Kidney (tissue), 14 donors: Measurements from ENCODE around the gene ACSF3. TPM values are rescaled to one million over a fixed set of nuclear protein-coding genes. Genes with fewer than 3 reads are reported as not detected.

Experiments used
- DNase-seq, 5 donors: peaks; one replicate each; pipeline ENCODE4 v3.0.0-alpha.2; 2013 to 2020
- FAIRE-seq: peaks from 2 replicates; lab custom pipeline; 2012; peaks lifted over from hg19 to GRCh38; lab: Jason Lieb, UNC
- H3K27ac ChIP-seq, 2 donors: one replicate each; pipeline ENCODE4 v1.7.0; 2013; ENCODE audit warnings: low read depth in 2 of 2, low read length in 2 of 2, inconsistent platforms in 1 of 2
- H3K27me3 ChIP-seq: one replicate; pipeline ENCODE4 v1.7.1; 2013; ENCODE audit warnings: low read length, inconsistent platforms; ENCODE audit not compliant: control insufficient read depth, insufficient read depth
- H3K36me3 ChIP-seq, 3 donors: one replicate each; pipeline versions ENCODE4 v1.7.0 to v1.7.1; 2013; ENCODE audit warnings: low read length in 3 of 3, control low read depth in 1 of 3, inconsistent platforms in 1 of 3; ENCODE audit not compliant: insufficient read depth in 3 of 3, control insufficient read depth in 2 of 3
- H3K4me1 ChIP-seq, 3 donors: one replicate each; pipeline versions ENCODE4 v1.7.0 to v1.7.1; 2013; ENCODE audit warnings: low read length in 3 of 3, inconsistent platforms in 1 of 3, low read depth in 1 of 3; ENCODE audit not compliant: control insufficient read depth in 2 of 3, insufficient read depth in 2 of 3
- H3K4me3 ChIP-seq, 3 donors: one replicate each; pipeline versions ENCODE4 v1.7.0 to v1.8.1; 2013; ENCODE audit warnings: low read length in 3 of 3, control low read depth in 1 of 3, inconsistent platforms in 1 of 3
- H3K9ac ChIP-seq, 3 donors: one replicate each; pipeline versions ENCODE4 v1.7.0 to v1.7.1; 2013; ENCODE audit warnings: low read length in 3 of 3, control low read depth in 1 of 3, inconsistent platforms in 1 of 3
- H3K9me3 ChIP-seq, 3 donors: one replicate each; pipeline versions ENCODE4 v1.7.0 to v1.7.1; 2013; ENCODE audit warnings: low read length in 3 of 3, control low read depth in 1 of 3, inconsistent platforms in 1 of 3; ENCODE audit not compliant: control insufficient read depth in 2 of 3, insufficient read depth in 1 of 3
- CTCF ChIP-seq: IDR thresholded peaks from 3 replicates; pipeline ENCODE4 v1.5.1; 2012; ENCODE audit warnings: mild to moderate bottlenecking, moderate library complexity, borderline replicate concordance; ENCODE audit not compliant: insufficient read depth; ENCODE audit errors: extremely low read depth
- intact Hi-C: fragments of 100-400 bp; cut with DNase I; formaldehyde crosslinking; loops from one replicate; pipeline ENCODE4 v1.11.1; 2022
- polyA plus RNA-seq: library from polyadenylated mRNA; stranded (reverse); fragments of 350-450 nt; fragmentation: Illumina TruSeq; extraction: RNeasy Lipid Tissue Mini Kit (QIAGEN cat#74804); gene quantifications from one replicate; pipeline ENCODE4 v1.2.3, GENCODE V29; 2014; ENCODE audit warnings: low read depth, low replicate concordance; ENCODE audit not compliant: insufficient read depth
- total RNA-seq: library from RNA; stranded (reverse); fragmentation: NEBNext Ultra II Directional; extraction: Animal tissue kit (Norgen Biotek cat#: 25700); gene quantifications from one replicate; pipeline ENCODE4 v1.2.1, GENCODE V29; 2021
- donor health status: control.
- donor health status: control.
- donor health status: control.
- donor health status: control.
- donor health status: control.
- donor health status: DM: yes; HTN: yes; CAD: no.
- donor health status: Normal renal cell carcinoma (clear cell type).

ACSF3 gene
- total and polyA plus RNA-seq, 2 donors from 2014 or later, result 33.2 to 39.0 TPM

- FAIRE-seq (no peak), DNase-seq (peak in 1 of 5 donors; percentile 39)
- Histone ChIP-seq H3K9ac (no peak overlapping the region), H3K4me3 (no peak overlapping the region), H3K4me1 (peaks cover 0 to 8% (median 0%) of the 10 kb centered on the region in 3 donors), H3K27me3 (no peaks in the 10 kb centered on the region), H3K9me3 (no peaks in the 10 kb centered on the region), H3K36me3 (no peaks in the 10 kb centered on the region), H3K27ac (no peak overlapping the region)
- intact Hi-C loops, result no loop called here
- TF ChIP-seq CTCF, result no peak
These were observed 95.8 kb downstream of the ACSF3 start for GRCh38 chr16:89189358-89190025.

GRCh38 chr16:89190150-89190958 lies 96.7 kb downstream of the ACSF3 start:
- H3K36me3 ChIP-seq, result no peaks in the 10 kb centered on the region
- intact Hi-C loops, result no loop called here
- DNase-seq, result peak in 2 of 5 donors; percentile 48 to 66
- H3K4me1 ChIP-seq, result peaks cover 0 to 8% (median 0%) of the 10 kb centered on the region in 3 donors
- no peak overlapping the region for H3K9ac ChIP-seq
- TF ChIP-seq CTCF, result no peak
- H3K27ac ChIP-seq, result no peak overlapping the region
- FAIRE-seq, result no peak
- H3K9me3 ChIP-seq, result no peaks in the 10 kb centered on the region
- no peaks in the 10 kb centered on the region for H3K27me3 ChIP-seq
- no peak overlapping the region for H3K4me3 ChIP-seq

GRCh38 chr16:89191033-89191900 lies 97.6 kb downstream of the ACSF3 start:
- TF ChIP-seq CTCF, result no peak
- H3K36me3 ChIP-seq, result no peaks in the 10 kb centered on the region
- peak in 2 of 5 donors; percentile 80 to 84 for DNase-seq
- H3K27me3 ChIP-seq, result no peaks in the 10 kb centered on the region
- intact Hi-C loops, result no loop called here
- no peak overlapping the region for H3K9ac ChIP-seq
- FAIRE-seq, result no peak
- H3K9me3 ChIP-seq, result no peaks in the 10 kb centered on the region
- H3K27ac ChIP-seq, result no peak overlapping the region
- peaks cover 0 to 8% (median 0%) of the 10 kb centered on the region in 3 donors for H3K4me1 ChIP-seq
- H3K4me3 ChIP-seq, result no peak overlapping the region
